Neuronal stem cell (in vitro differentiated cells): ENCODE measurements around the gene UBL3.

Experiments used
- DNase-seq: peaks from one replicate; pipeline ENCODE4 v3.0.0-alpha.2; 2013; ENCODE audit warnings: low spot score
- H2AFZ ChIP-seq: one replicate; pipeline ENCODE4 v1.6.1; 2013; ENCODE audit warnings: mild to moderate bottlenecking, low read length, inconsistent platforms
- H2AK5ac ChIP-seq: 2 replicates; pipeline ENCODE4 v1.6.1; 2013; ENCODE audit warnings: low read depth, mild to moderate bottlenecking, inconsistent platforms, low read length, moderate library complexity, mixed read lengths
- H2BK120ac ChIP-seq: 2 replicates; pipeline ENCODE4 v1.6.1; 2013; ENCODE audit warnings: low read depth, mild to moderate bottlenecking, inconsistent platforms, low read length, moderate library complexity, mixed read lengths
- H2BK12ac ChIP-seq: one replicate; pipeline ENCODE4 v1.6.1; 2013; ENCODE audit warnings: low read length, inconsistent platforms
- H2BK15ac ChIP-seq: 2 replicates; pipeline ENCODE4 v1.6.1; 2013; ENCODE audit warnings: mild to moderate bottlenecking, low read length, inconsistent platforms, mixed read lengths
- H2BK5ac ChIP-seq: one replicate; pipeline ENCODE4 v1.6.1; 2013; ENCODE audit warnings: inconsistent platforms, mild to moderate bottlenecking, low read length, moderate library complexity
- H3K14ac ChIP-seq: one replicate; pipeline ENCODE4 v1.6.1; 2013; ENCODE audit warnings: low read length, inconsistent platforms
- H3K18ac ChIP-seq: 2 replicates; pipeline ENCODE4 v1.6.1; 2013; ENCODE audit warnings: low read length, inconsistent platforms
- H3K23ac ChIP-seq: 2 replicates; pipeline ENCODE4 v1.6.1; 2013; ENCODE audit warnings: low read depth, mild to moderate bottlenecking, mixed read lengths, low read length, inconsistent platforms; ENCODE audit not compliant: poor library complexity
- H3K27ac ChIP-seq: replicated peaks from 3 replicates; pipeline ENCODE4 v1.5.1; 2013; ENCODE audit warnings: low read length, inconsistent platforms
- H3K27me3 ChIP-seq, 3 experiments: 2 replicates each; pipeline ENCODE4 v1.6.1; 2013; ENCODE audit warnings: low read length in 3 of 3, mild to moderate bottlenecking in 2 of 3, inconsistent platforms in 1 of 3, low read depth in 1 of 3, mixed read lengths in 1 of 3, moderate library complexity in 1 of 3; ENCODE audit not compliant: control insufficient read depth in 3 of 3, insufficient read depth in 3 of 3
- H3K36me3 ChIP-seq, 2 donors: replicated peaks in 1 of 2; 2 replicates each; pipeline ENCODE4 v1.6.1; 2013; ENCODE audit warnings: low read length in 2 of 2; ENCODE audit not compliant: control insufficient read depth in 2 of 2, insufficient read depth in 2 of 2
- H3K4ac ChIP-seq: 2 replicates; pipeline ENCODE4 v1.6.1; 2013; ENCODE audit warnings: inconsistent platforms, mild to moderate bottlenecking, low read length, moderate library complexity
- H3K4me1 ChIP-seq, 2 donors: 1 replicate in 1 of 2; 2 replicates in 1 of 2; pipeline ENCODE4 v1.6.1; 2013; ENCODE audit warnings: low read length in 2 of 2, low read depth in 1 of 2; ENCODE audit not compliant: control insufficient read depth in 2 of 2, insufficient read depth in 1 of 2
- H3K4me2 ChIP-seq: one replicate; pipeline ENCODE4 v1.6.1; 2013; ENCODE audit warnings: mild to moderate bottlenecking, low read length, inconsistent platforms; ENCODE audit not compliant: insufficient read depth, poor library complexity, severe bottlenecking
- H3K4me3 ChIP-seq, 2 donors: 2 replicates each; pipeline ENCODE4 v1.5.1; 2013; ENCODE audit warnings: low read length in 2 of 2, mild to moderate bottlenecking in 2 of 2, inconsistent platforms in 1 of 2, moderate library complexity in 1 of 2
- H3K79me1 ChIP-seq: one replicate; pipeline ENCODE4 v1.6.1; 2013; ENCODE audit warnings: low read depth, mild to moderate bottlenecking, inconsistent platforms, low read length, moderate library complexity
- H3K9ac ChIP-seq: one replicate; pipeline ENCODE4 v1.6.1; 2013; ENCODE audit warnings: mild to moderate bottlenecking, low read depth, low read length, inconsistent platforms; ENCODE audit not compliant: poor library complexity
- H3K9me3 ChIP-seq, 2 donors: replicated peaks in 1 of 2; 2 replicates each; pipeline versions ENCODE3 to v1.6.1; 2013; ENCODE audit warnings: low read length in 2 of 2, mild to moderate bottlenecking in 2 of 2, inconsistent platforms in 1 of 2, low read depth in 1 of 2, mixed read lengths in 1 of 2, moderate library complexity in 1 of 2; ENCODE audit not compliant: control insufficient read depth in 2 of 2, insufficient read depth in 1 of 2
- H4K8ac ChIP-seq: one replicate; pipeline ENCODE4 v1.6.1; 2013; ENCODE audit warnings: low read depth, mild to moderate bottlenecking, inconsistent platforms, low read length, moderate library complexity
- H4K91ac ChIP-seq: one replicate; pipeline ENCODE4 v1.6.1; 2013; ENCODE audit warnings: low read length, low read depth, mild to moderate bottlenecking, inconsistent platforms; ENCODE audit not compliant: poor library complexity
- WGBS, 2 donors: extraction: QIAGEN DNeasy Blood & Tissue Kit; methylation state at CpG; one replicate each; pipeline ENCODE4 v1.1.7; 2013; ENCODE audit warnings: missing lambda C conversion rate in 2 of 2, mixed read lengths in 1 of 2; ENCODE audit not compliant: insufficient read length in 2 of 2, insufficient replicate concordance in 1 of 2; ENCODE audit errors: extremely low coverage in 2 of 2; 5-methylcytosine and 5-hydroxymethylcytosine counted together

UBL3 gene

GRCh38 chr13:29855784-29856183 lies 5.4 kb upstream of the UBL3 start:
- no CpG with 5 or more reads among the region's 4 CpGs for WGBS, 2 donors
- DNase-seq = no peak
- Histone ChIP-seq H2BK120ac (no peak overlapping the region), H3K23ac (no peak overlapping the region), H3K9me3 (no peaks in the 10 kb centered on the region), H3K4me1 (peaks cover 2 to 4% of the 10 kb centered on the region in 2 donors), H3K4me3 (no peak overlapping the region), H2BK15ac (no peak overlapping the region), H3K4ac (no peak overlapping the region), H3K27me3 (no peaks in the 10 kb centered on the region), H3K27ac (no peak overlapping the region), H3K36me3 (no peaks in the 10 kb centered on the region), H4K8ac (no peak overlapping the region), H2BK5ac (no peak overlapping the region), H3K14ac (no peak overlapping the region), H3K9ac (no peak overlapping the region), H4K91ac (no peak overlapping the region), H3K79me1 (no peaks in the 10 kb centered on the region), H3K4me2 (no peak overlapping the region), H2BK12ac (no peak overlapping the region), H2AK5ac (no peak overlapping the region), H2AFZ (no peak overlapping the region), H3K18ac (no peak overlapping the region)

- Histone ChIP-seq H3K4me1 (peaks cover 3 to 5% of the 10 kb centered on the region in 2 donors), H3K4ac (no peak overlapping the region), H2BK5ac (no peak overlapping the region), H2AK5ac (no peak overlapping the region), H2BK15ac (no peak overlapping the region), H3K18ac (no peak overlapping the region), H2AFZ (no peak overlapping the region), H2BK120ac (no peak overlapping the region), H3K9ac (no peak overlapping the region), H3K4me3 (no peak overlapping the region), H3K9me3 (no peaks in the 10 kb centered on the region), H3K23ac (no peak overlapping the region), H4K91ac (no peak overlapping the region), H3K27ac (no peak overlapping the region), H3K36me3 (no peaks in the 10 kb centered on the region), H3K27me3 (no peaks in the 10 kb centered on the region), H2BK12ac (no peak overlapping the region), H3K79me1 (no peaks in the 10 kb centered on the region), H3K14ac (no peak overlapping the region), H3K4me2 (no peak overlapping the region), H4K8ac (no peak overlapping the region)
- DNase-seq = no peak
- no CpG with 5 or more reads among the region's 4 CpGs for WGBS, 2 donors
Measured at GRCh38 chr13:29855009-29855408, 4.6 kb upstream of the UBL3 start.

GRCh38 chr13:29853131-29853530 lies 2.7 kb upstream of the UBL3 start:
- Histone ChIP-seq H3K14ac (no peak overlapping the region), H4K8ac (no peak overlapping the region), H3K4ac (no peak overlapping the region), H3K9me3 (no peaks in the 10 kb centered on the region), H3K4me1 (peaks cover 3 to 5% of the 10 kb centered on the region in 2 donors), H2BK15ac (no peak overlapping the region), H3K27me3 (no peaks in the 10 kb centered on the region), H3K23ac (no peak overlapping the region), H2BK12ac (no peak overlapping the region), H3K36me3 (no peaks in the 10 kb centered on the region), H3K4me2 (no peak overlapping the region), H2BK120ac (no peak overlapping the region), H2AFZ (no peak overlapping the region), H3K27ac (no peak overlapping the region), H4K91ac (no peak overlapping the region), H3K18ac (no peak overlapping the region), H3K4me3 (no peak overlapping the region), H3K9ac (no peak overlapping the region), H3K79me1 (no peaks in the 10 kb centered on the region), H2BK5ac (no peak overlapping the region), H2AK5ac (no peak overlapping the region)
- DNase-seq = no peak
- WGBS, 2 donors = no CpG with 5 or more reads among the region's 2 CpGs

GRCh38 chr13:29852472-29853054 lies 2.1 kb upstream of the UBL3 start:
- H3K4me1 ChIP-seq = peaks cover 3 to 7% of the 10 kb centered on the region in 2 donors
- DNase-seq = no peak
- no peak overlapping the region for H3K14ac ChIP-seq
- no peak overlapping the region for H3K23ac ChIP-seq
- no peak overlapping the region for H2AFZ ChIP-seq
- no peaks in the 10 kb centered on the region for H3K36me3 ChIP-seq
- no peak overlapping the region for H2BK5ac ChIP-seq
- no peak overlapping the region for H3K4me3 ChIP-seq
- H3K9ac ChIP-seq = no peak overlapping the region
- H2BK15ac ChIP-seq = no peak overlapping the region
- no peak overlapping the region for H2BK12ac ChIP-seq
- no peak overlapping the region for H2BK120ac ChIP-seq
- H3K27me3 ChIP-seq = no peaks in the 10 kb centered on the region
- no peaks in the 10 kb centered on the region for H3K9me3 ChIP-seq
- H4K8ac ChIP-seq = no peak overlapping the region
- WGBS, 2 donors = no CpG with 5 or more reads among the region's 5 CpGs
- no peak overlapping the region for H4K91ac ChIP-seq
- no peaks in the 10 kb centered on the region for H3K79me1 ChIP-seq
- no peak overlapping the region for H3K18ac ChIP-seq
- H3K4ac ChIP-seq = no peak overlapping the region
- no peak overlapping the region for H3K27ac ChIP-seq
- H2AK5ac ChIP-seq = no peak overlapping the region
- H3K4me2 ChIP-seq = no peak overlapping the region
